Neuronal stem cell (in vitro differentiated cells): ENCODE measurements around the gene GLI3.
A peak's percentile ranks its signal among the peaks of the same experiment; 100 is the strongest.

Experiments used
- DNase-seq: peaks from one replicate; pipeline ENCODE4 v3.0.0-alpha.2; 2013; ENCODE audit warnings: low spot score
- H2AFZ ChIP-seq: one replicate; pipeline ENCODE4 v1.6.1; 2013; ENCODE audit warnings: mild to moderate bottlenecking, low read length, inconsistent platforms
- H2AK5ac ChIP-seq: 2 replicates; pipeline ENCODE4 v1.6.1; 2013; ENCODE audit warnings: low read depth, mild to moderate bottlenecking, inconsistent platforms, low read length, moderate library complexity, mixed read lengths
- H2BK120ac ChIP-seq: 2 replicates; pipeline ENCODE4 v1.6.1; 2013; ENCODE audit warnings: low read depth, mild to moderate bottlenecking, inconsistent platforms, low read length, moderate library complexity, mixed read lengths
- H2BK12ac ChIP-seq: one replicate; pipeline ENCODE4 v1.6.1; 2013; ENCODE audit warnings: low read length, inconsistent platforms
- H2BK15ac ChIP-seq: 2 replicates; pipeline ENCODE4 v1.6.1; 2013; ENCODE audit warnings: mild to moderate bottlenecking, low read length, inconsistent platforms, mixed read lengths
- H2BK5ac ChIP-seq: one replicate; pipeline ENCODE4 v1.6.1; 2013; ENCODE audit warnings: inconsistent platforms, mild to moderate bottlenecking, low read length, moderate library complexity
- H3K14ac ChIP-seq: one replicate; pipeline ENCODE4 v1.6.1; 2013; ENCODE audit warnings: low read length, inconsistent platforms
- H3K18ac ChIP-seq: 2 replicates; pipeline ENCODE4 v1.6.1; 2013; ENCODE audit warnings: low read length, inconsistent platforms
- H3K23ac ChIP-seq: 2 replicates; pipeline ENCODE4 v1.6.1; 2013; ENCODE audit warnings: low read depth, mild to moderate bottlenecking, mixed read lengths, low read length, inconsistent platforms; ENCODE audit not compliant: poor library complexity
- H3K27ac ChIP-seq: replicated peaks from 3 replicates; pipeline ENCODE4 v1.5.1; 2013; ENCODE audit warnings: low read length, inconsistent platforms
- H3K27me3 ChIP-seq, 3 experiments: 2 replicates each; pipeline ENCODE4 v1.6.1; 2013; ENCODE audit warnings: low read length in 3 of 3, mild to moderate bottlenecking in 2 of 3, inconsistent platforms in 1 of 3, low read depth in 1 of 3, mixed read lengths in 1 of 3, moderate library complexity in 1 of 3; ENCODE audit not compliant: control insufficient read depth in 3 of 3, insufficient read depth in 3 of 3
- H3K36me3 ChIP-seq, 2 donors: replicated peaks in 1 of 2; 2 replicates each; pipeline ENCODE4 v1.6.1; 2013; ENCODE audit warnings: low read length in 2 of 2; ENCODE audit not compliant: control insufficient read depth in 2 of 2, insufficient read depth in 2 of 2
- H3K4ac ChIP-seq: 2 replicates; pipeline ENCODE4 v1.6.1; 2013; ENCODE audit warnings: inconsistent platforms, mild to moderate bottlenecking, low read length, moderate library complexity
- H3K4me1 ChIP-seq, 2 donors: 1 replicate in 1 of 2; 2 replicates in 1 of 2; pipeline ENCODE4 v1.6.1; 2013; ENCODE audit warnings: low read length in 2 of 2, low read depth in 1 of 2; ENCODE audit not compliant: control insufficient read depth in 2 of 2, insufficient read depth in 1 of 2
- H3K4me2 ChIP-seq: one replicate; pipeline ENCODE4 v1.6.1; 2013; ENCODE audit warnings: mild to moderate bottlenecking, low read length, inconsistent platforms; ENCODE audit not compliant: insufficient read depth, poor library complexity, severe bottlenecking
- H3K4me3 ChIP-seq, 2 donors: 2 replicates each; pipeline ENCODE4 v1.5.1; 2013; ENCODE audit warnings: low read length in 2 of 2, mild to moderate bottlenecking in 2 of 2, inconsistent platforms in 1 of 2, moderate library complexity in 1 of 2
- H3K79me1 ChIP-seq: one replicate; pipeline ENCODE4 v1.6.1; 2013; ENCODE audit warnings: low read depth, mild to moderate bottlenecking, inconsistent platforms, low read length, moderate library complexity
- H3K9ac ChIP-seq: one replicate; pipeline ENCODE4 v1.6.1; 2013; ENCODE audit warnings: mild to moderate bottlenecking, low read depth, low read length, inconsistent platforms; ENCODE audit not compliant: poor library complexity
- H3K9me3 ChIP-seq, 2 donors: replicated peaks in 1 of 2; 2 replicates each; pipeline versions ENCODE3 to v1.6.1; 2013; ENCODE audit warnings: low read length in 2 of 2, mild to moderate bottlenecking in 2 of 2, inconsistent platforms in 1 of 2, low read depth in 1 of 2, mixed read lengths in 1 of 2, moderate library complexity in 1 of 2; ENCODE audit not compliant: control insufficient read depth in 2 of 2, insufficient read depth in 1 of 2
- H4K8ac ChIP-seq: one replicate; pipeline ENCODE4 v1.6.1; 2013; ENCODE audit warnings: low read depth, mild to moderate bottlenecking, inconsistent platforms, low read length, moderate library complexity
- H4K91ac ChIP-seq: one replicate; pipeline ENCODE4 v1.6.1; 2013; ENCODE audit warnings: low read length, low read depth, mild to moderate bottlenecking, inconsistent platforms; ENCODE audit not compliant: poor library complexity
- WGBS, 2 donors: extraction: QIAGEN DNeasy Blood & Tissue Kit; methylation state at CpG; one replicate each; pipeline ENCODE4 v1.1.7; 2013; ENCODE audit warnings: missing lambda C conversion rate in 2 of 2, mixed read lengths in 1 of 2; ENCODE audit not compliant: insufficient read length in 2 of 2, insufficient replicate concordance in 1 of 2; ENCODE audit errors: extremely low coverage in 2 of 2; 5-methylcytosine and 5-hydroxymethylcytosine counted together

The GLI3 gene

DNA sequence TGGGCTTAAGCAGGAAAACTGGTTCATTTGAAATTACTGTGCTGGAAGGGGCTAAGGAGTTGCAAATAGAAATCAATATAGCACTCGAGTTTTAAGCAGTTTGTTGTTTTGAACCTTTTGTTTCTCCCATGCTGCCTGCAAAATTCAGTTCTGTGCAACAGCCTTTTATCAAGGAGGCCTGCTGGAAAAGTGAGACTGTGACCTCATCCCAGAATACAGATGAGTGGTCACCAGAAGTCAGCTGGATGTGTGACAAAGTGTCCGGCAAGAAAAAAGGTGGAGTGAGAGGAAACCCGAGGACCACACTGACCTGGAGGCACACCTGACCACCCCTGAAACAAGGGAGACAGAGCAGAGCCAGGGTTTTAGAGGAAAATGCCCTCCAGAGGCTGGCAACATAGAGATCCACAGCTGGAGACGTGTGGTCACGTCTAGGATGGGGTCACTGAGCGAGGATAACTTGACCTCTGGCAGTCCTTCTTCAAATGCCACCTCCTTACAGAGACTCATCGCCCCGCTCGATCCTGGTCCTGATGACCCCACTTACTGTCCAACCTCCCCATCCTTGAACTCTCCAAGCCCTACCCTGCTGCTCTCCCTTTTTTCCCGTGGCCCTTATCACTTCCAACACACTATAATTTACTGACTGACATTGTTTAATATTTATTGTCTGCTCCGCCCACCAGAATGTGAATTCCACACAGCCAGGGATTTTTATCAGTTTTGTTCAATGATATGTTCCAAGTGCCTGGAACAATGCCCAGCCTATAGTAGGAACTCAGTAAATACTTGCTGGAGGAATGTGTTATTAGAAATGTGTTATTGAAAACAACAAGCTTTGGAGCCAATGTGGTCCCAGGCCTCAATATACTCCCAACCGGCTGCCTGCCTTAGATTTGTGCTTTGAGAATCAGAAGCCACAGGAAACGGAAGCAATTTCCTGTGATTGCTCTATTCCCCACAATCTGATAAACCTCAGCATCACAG, 243.8 kb downstream of the GLI3 start:
- no peak overlapping the region for H4K8ac ChIP-seq
- H2BK15ac ChIP-seq, result no peak overlapping the region
- no peak overlapping the region for H3K4me2 ChIP-seq
- no peak overlapping the region for H4K91ac ChIP-seq
- H3K36me3 ChIP-seq, result peaks cover 15 to 96% of the 10 kb centered on the region in 2 donors
- H3K18ac ChIP-seq, result no peak overlapping the region
- no peaks in the 10 kb centered on the region for H3K9me3 ChIP-seq
- peaks cover 2 to 5% of the 10 kb centered on the region in 2 donors for H3K4me1 ChIP-seq
- H3K4ac ChIP-seq, result no peak overlapping the region
- H2BK5ac ChIP-seq, result no peak overlapping the region
- no CpG with 5 or more reads among the region's 13 CpGs for WGBS, 2 donors
- H3K4me3 ChIP-seq, result no peak overlapping the region
- H2BK12ac ChIP-seq, result no peak overlapping the region
- no peak for DNase-seq
- no peaks in the 10 kb centered on the region for H3K27me3 ChIP-seq
- H3K14ac ChIP-seq, result no peak overlapping the region
- H2AK5ac ChIP-seq, result no peak overlapping the region
- no peak overlapping the region for H2AFZ ChIP-seq
- H3K79me1 ChIP-seq, result no peaks in the 10 kb centered on the region
- H3K27ac ChIP-seq, result no peak overlapping the region
- H2BK120ac ChIP-seq, result no peak overlapping the region
- no peak overlapping the region for H3K9ac ChIP-seq
- H3K23ac ChIP-seq, result no peak overlapping the region

GRCh38 chr7:41984888-41985287, 252.1 kb downstream of the GLI3 start:
- Histone ChIP-seq H3K23ac (no peak overlapping the region), H3K4me1 (peaks cover 0 to 17% of the 10 kb centered on the region in 2 donors), H3K36me3 (peaks cover 12 to 93% of the 10 kb centered on the region in 2 donors), H2BK5ac (no peak overlapping the region), H2AK5ac (no peak overlapping the region), H3K18ac (no peak overlapping the region), H3K9ac (no peak overlapping the region), H3K27ac (no peak overlapping the region), H2AFZ (no peak overlapping the region), H4K8ac (no peak overlapping the region), H3K27me3 (no peaks in the 10 kb centered on the region), H2BK12ac (no peak overlapping the region), H2BK120ac (no peak overlapping the region), H3K9me3 (no peaks in the 10 kb centered on the region), H3K4me3 (no peak overlapping the region), H4K91ac (no peak overlapping the region), H2BK15ac (no peak overlapping the region), H3K79me1 (peaks cover 5% of the 10 kb centered on the region), H3K14ac (no peak overlapping the region), H3K4ac (no peak overlapping the region), H3K4me2 (no peak overlapping the region)
- no CpG with 5 or more reads among the region's 1 CpG for WGBS, 2 donors
- no peak for DNase-seq

- Histone ChIP-seq H4K8ac (no peak overlapping the region), H2AK5ac (no peak overlapping the region), H3K36me3 (peaks cover 23 to 99% of the 10 kb centered on the region in 2 donors), H3K4me2 (no peak overlapping the region), H3K27ac (no peak overlapping the region), H3K27me3 (no peaks in the 10 kb centered on the region), H3K23ac (no peak overlapping the region), H2BK5ac (no peak overlapping the region), H3K9me3 (no peaks in the 10 kb centered on the region), H2BK12ac (no peak overlapping the region), H2AFZ (no peak overlapping the region), H2BK15ac (no peak overlapping the region), H3K14ac (peak overlapping the region; percentile 28), H3K79me1 (peaks cover 5% of the 10 kb centered on the region), H3K9ac (no peak overlapping the region), H2BK120ac (no peak overlapping the region), H3K4ac (no peak overlapping the region), H3K18ac (no peak overlapping the region), H3K4me1 (peaks cover 0 to 24% of the 10 kb centered on the region in 2 donors), H4K91ac (no peak overlapping the region), H3K4me3 (no peak overlapping the region)
- DNase-seq, result no peak
- no CpG with 5 or more reads among the region's 12 CpGs for WGBS, 2 donors
Measured at GRCh38 chr7:41981046-41982040, 255.7 kb downstream of the GLI3 start.
